Measurements from ENCODE around the gene ICAM5. TPM values are rescaled to one million over a fixed set of nuclear protein-coding genes. Genes with fewer than 3 reads are reported as not detected.

Gene ICAM5
- total and polyA plus RNA-seq, 9 of the 15 experiments (the other 6 are each of a cell fraction or from before 2014, with no cell fraction given), result 0.10 to 114 (median 13.7) TPM

GRCh38 chr19:10270616-10271394 lies 18.9 kb upstream of the ICAM5 start, which contains the start of gene ICAM1 (continued):
- no peak for TF ChIP-seq RUNX1 (IDR thresholded peaks at IDR 0.05; ENCODE audit: low read depth)
- no peak for TF ChIP-seq MTF1 (CRISPR knock-in tag; IDR thresholded peaks at IDR 0.05; ENCODE audit: borderline replicate concordance)
- TF ChIP-seq ETV1 (tag; conservative IDR thresholded peaks at IDR 0.05; ENCODE audit: low read depth), result peak; percentile 95
- peak; percentile 46; the same call in 1 of the 2 replicates for TF ChIP-seq ZNF668 (CRISPR knock-in tag; IDR thresholded peaks at IDR 0.05)
- TF ChIP-seq KLF1 (tag; IDR thresholded peaks at IDR 0.05), result no peak
- TF ChIP-seq CHD1 (IDR thresholded peaks at IDR 0.05; ENCODE audit: low read length), result peak; percentile 7
- TF ChIP-seq ZNF280A (IDR thresholded peaks at IDR 0.05; ENCODE audit: low read depth, partially characterized antibody), result no peak
- no peak for TF ChIP-seq CBX5 (IDR thresholded peaks at IDR 0.05; ENCODE audit: borderline replicate concordance, low read depth)
- TF ChIP-seq, protein P1, sequence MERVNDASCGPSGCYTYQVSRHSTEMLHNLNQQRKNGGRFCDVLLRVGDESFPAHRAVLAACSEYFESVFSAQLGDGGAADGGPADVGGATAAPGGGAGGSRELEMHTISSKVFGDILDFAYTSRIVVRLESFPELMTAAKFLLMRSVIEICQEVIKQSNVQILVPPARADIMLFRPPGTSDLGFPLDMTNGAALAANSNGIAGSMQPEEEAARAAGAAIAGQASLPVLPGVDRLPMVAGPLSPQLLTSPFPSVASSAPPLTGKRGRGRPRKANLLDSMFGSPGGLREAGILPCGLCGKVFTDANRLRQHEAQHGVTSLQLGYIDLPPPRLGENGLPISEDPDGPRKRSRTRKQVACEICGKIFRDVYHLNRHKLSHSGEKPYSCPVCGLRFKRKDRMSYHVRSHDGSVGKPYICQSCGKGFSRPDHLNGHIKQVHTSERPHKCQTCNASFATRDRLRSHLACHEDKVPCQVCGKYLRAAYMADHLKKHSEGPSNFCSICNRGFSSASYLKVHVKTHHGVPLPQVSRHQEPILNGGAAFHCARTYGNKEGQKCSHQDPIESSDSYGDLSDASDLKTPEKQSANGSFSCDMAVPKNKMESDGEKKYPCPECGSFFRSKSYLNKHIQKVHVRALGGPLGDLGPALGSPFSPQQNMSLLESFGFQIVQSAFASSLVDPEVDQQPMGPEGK (CRISPR knock-in tag; IDR thresholded peaks at IDR 0.05; ENCODE audit: borderline replicate concordance), result no peak
- TF ChIP-seq ZNF830 (CRISPR knock-in tag; IDR thresholded peaks at IDR 0.05), result no peak
- no peak for TF ChIP-seq PHF20 (IDR thresholded peaks at IDR 0.05; ENCODE audit: partially characterized antibody)
- TF ChIP-seq MYBL2 (IDR thresholded peaks at IDR 0.05; ENCODE audit: low read depth), result no peak
- TF ChIP-seq MYBL2 (CRISPR knock-in tag; IDR thresholded peaks at IDR 0.05; ENCODE audit: borderline replicate concordance), result no peak
- TF ChIP-seq, protein P2, sequence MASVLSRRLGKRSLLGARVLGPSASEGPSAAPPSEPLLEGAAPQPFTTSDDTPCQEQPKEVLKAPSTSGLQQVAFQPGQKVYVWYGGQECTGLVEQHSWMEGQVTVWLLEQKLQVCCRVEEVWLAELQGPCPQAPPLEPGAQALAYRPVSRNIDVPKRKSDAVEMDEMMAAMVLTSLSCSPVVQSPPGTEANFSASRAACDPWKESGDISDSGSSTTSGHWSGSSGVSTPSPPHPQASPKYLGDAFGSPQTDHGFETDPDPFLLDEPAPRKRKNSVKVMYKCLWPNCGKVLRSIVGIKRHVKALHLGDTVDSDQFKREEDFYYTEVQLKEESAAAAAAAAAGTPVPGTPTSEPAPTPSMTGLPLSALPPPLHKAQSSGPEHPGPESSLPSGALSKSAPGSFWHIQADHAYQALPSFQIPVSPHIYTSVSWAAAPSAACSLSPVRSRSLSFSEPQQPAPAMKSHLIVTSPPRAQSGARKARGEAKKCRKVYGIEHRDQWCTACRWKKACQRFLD (CRISPR knock-in tag; IDR thresholded peaks at IDR 0.05), result peak; percentile 67; the same call in 1 of the 2 replicates
- TF ChIP-seq, protein P3, sequence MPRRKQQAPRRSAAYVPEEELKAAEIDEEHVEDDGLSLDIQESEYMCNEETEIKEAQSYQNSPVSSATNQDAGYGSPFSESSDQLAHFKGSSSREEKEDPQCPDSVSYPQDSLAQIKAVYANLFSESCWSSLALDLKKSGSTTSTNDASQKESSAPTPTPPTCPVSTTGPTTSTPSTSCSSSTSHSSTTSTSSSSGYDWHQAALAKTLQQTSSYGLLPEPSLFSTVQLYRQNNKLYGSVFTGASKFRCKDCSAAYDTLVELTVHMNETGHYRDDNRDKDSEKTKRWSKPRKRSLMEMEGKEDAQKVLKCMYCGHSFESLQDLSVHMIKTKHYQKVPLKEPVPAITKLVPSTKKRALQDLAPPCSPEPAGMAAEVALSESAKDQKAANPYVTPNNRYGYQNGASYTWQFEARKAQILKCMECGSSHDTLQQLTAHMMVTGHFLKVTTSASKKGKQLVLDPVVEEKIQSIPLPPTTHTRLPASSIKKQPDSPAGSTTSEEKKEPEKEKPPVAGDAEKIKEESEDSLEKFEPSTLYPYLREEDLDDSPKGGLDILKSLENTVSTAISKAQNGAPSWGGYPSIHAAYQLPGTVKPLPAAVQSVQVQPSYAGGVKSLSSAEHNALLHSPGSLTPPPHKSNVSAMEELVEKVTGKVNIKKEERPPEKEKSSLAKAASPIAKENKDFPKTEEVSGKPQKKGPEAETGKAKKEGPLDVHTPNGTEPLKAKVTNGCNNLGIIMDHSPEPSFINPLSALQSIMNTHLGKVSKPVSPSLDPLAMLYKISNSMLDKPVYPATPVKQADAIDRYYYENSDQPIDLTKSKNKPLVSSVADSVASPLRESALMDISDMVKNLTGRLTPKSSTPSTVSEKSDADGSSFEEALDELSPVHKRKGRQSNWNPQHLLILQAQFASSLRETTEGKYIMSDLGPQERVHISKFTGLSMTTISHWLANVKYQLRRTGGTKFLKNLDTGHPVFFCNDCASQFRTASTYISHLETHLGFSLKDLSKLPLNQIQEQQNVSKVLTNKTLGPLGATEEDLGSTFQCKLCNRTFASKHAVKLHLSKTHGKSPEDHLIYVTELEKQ (CRISPR knock-in tag; IDR thresholded peaks at IDR 0.05), result no peak
- TF ChIP-seq TCFL5 (CRISPR knock-in tag; conservative IDR thresholded peaks at IDR 0.05), result no peak
- no peak for TF ChIP-seq HDAC8 (tag; IDR thresholded peaks at IDR 0.05)
- TF ChIP-seq ZNF3 (CRISPR knock-in tag; IDR thresholded peaks at IDR 0.05), result no peak
- TF ChIP-seq RBM25 (IDR thresholded peaks at IDR 0.05; ENCODE audit: low read depth, low read length, severe bottlenecking), result peak; percentile 94
- TF ChIP-seq HNRNPL (IDR thresholded peaks at IDR 0.05; ENCODE audit: low read depth, low read length), result no peak

Data from K562 (cell line).